ENCODE measurements around the gene SYNE1. TPM values are rescaled to one million over a fixed set of nuclear protein-coding genes. Genes with fewer than 3 reads are reported as not detected.

The SYNE1 gene
- total RNA-seq, 1 experiment from 2014 or later = 3.0 TPM

- no peak overlapping the region for H2BK15ac ChIP-seq (ENCODE audit: low read depth, low read length)
Measured at GRCh38 chr6:152598901-152599537, 38.1 kb downstream of the SYNE1 start.

More at GRCh38 chr6:152598901-152599537, 38.1 kb downstream of the SYNE1 start:
- Histone ChIP-seq H3K4me1 (ENCODE audit: insufficient read depth, low read length) (no peaks in the 10 kb centered on the region), H3K9ac (ENCODE audit: extremely low read depth, insufficient read length, low read length) (no peak overlapping the region), H4K20me1 (ENCODE audit: control insufficient read depth, insufficient read depth, insufficient read length) (no peaks in the 10 kb centered on the region), H3K23me2 (ENCODE audit: insufficient read length, low read depth, low read length, poor library complexity, severe bottlenecking) (no peaks in the 10 kb centered on the region), H3K18ac (ENCODE audit: insufficient read length, low read depth, low read length) (no peak overlapping the region), H3K79me2 (ENCODE audit: insufficient read depth, low read length) (no peaks in the 10 kb centered on the region), H4K8ac (replicated peaks; ENCODE audit: insufficient read length, low read depth, low read length) (no peak overlapping the region), H3K4me2 (ENCODE audit: insufficient read depth, insufficient read length, low read length) (no peak overlapping the region), H3T11ph (ENCODE audit: low read length) (no peak overlapping the region), H3K27me3 (ENCODE audit: insufficient read depth, low read length) (no peaks in the 10 kb centered on the region), H3K14ac (ENCODE audit: insufficient read depth, low read length) (no peak overlapping the region), H3K27ac (ENCODE audit: insufficient read length, low read depth, low read length) (no peak overlapping the region), H3K56ac (ENCODE audit: insufficient read length, low read depth, low read length) (no peak overlapping the region), H3K4ac (ENCODE audit: low read depth, low read length) (no peak overlapping the region), H3K79me1 (ENCODE audit: insufficient read depth, low read depth, low read length, poor library complexity, severe bottlenecking) (no peaks in the 10 kb centered on the region), H3K9me3 (ENCODE audit: control insufficient read depth, low read depth, low read length) (no peaks in the 10 kb centered on the region), H2AFZ (ENCODE audit: low read length) (no peak overlapping the region), H2BK20ac (ENCODE audit: low read depth, low read length, poor library complexity, severe bottlenecking) (no peak overlapping the region), H4K5ac (ENCODE audit: insufficient read length, low read depth, low read length) (no peak overlapping the region), H2BK120ac (ENCODE audit: low read depth, low read length, poor library complexity, severe bottlenecking) (no peak overlapping the region), H2BK12ac (ENCODE audit: insufficient read length, low read depth, low read length) (no peak overlapping the region), H4K91ac (ENCODE audit: insufficient read length, low read depth, low read length) (no peak overlapping the region), H3K23ac (ENCODE audit: insufficient read length, low read depth, low read length) (no peak overlapping the region), H2AK5ac (ENCODE audit: insufficient read length, low read length) (no peak overlapping the region), H2BK5ac (ENCODE audit: insufficient read length, low read length) (no peak overlapping the region)
- Mint-ChIP-seq H3K9me3 (no peaks in the 10 kb centered on the region), H3K4me3 (no peak overlapping the region), H3K36me3 (ENCODE audit: insufficient read depth in 1 of 3, low read depth in 3 of 3) (no peaks in the 10 kb centered on the region; a peak in 1 of 7 replicates), H3K4me1 (peaks cover 11 to 12% of the 10 kb centered on the region in 2 experiments), H3K27ac (no peak overlapping the region), H3K27me3 (ENCODE audit: low read depth) (no peaks in the 10 kb centered on the region)
- no peak for DNase-seq
- no CpG with 5 or more reads among the region's 4 CpGs for WGBS (ENCODE audit: extremely low coverage, insufficient read length, low lambda C conversion rate)
- TF ChIP-seq CTCF (conservative IDR thresholded peaks at IDR 0.05) = no peak
